GM23338 (cell line): Measurements from ENCODE around the gene PHACTR2. TPM values are rescaled to one million over a fixed set of nuclear protein-coding genes. Genes with fewer than 3 reads are reported as not detected.

Experiments
- ATAC-seq: fragments of 200-7000 bp; cut with Tn5 transposase; 3 replicates; pipeline ENCODE4 v1.9.1; 2020
- DNase-seq: peaks from one replicate; pipeline ENCODE4 v3.0.0-alpha.2; 2015; ENCODE audit warnings: low spot score
- H2AFZ ChIP-seq: fragments of 200-600 bp; sonication (generic); 2 replicates; pipeline ENCODE4 v1.8.0; 2016; ENCODE audit warnings: antibody characterized with exemption, mild to moderate bottlenecking, moderate library complexity
- H3F3A ChIP-seq: fragments of 200-600 bp; sonication (generic); replicated peaks from 2 replicates; pipeline ENCODE4 v1.8.0; 2017; ENCODE audit warnings: antibody characterized with exemption, mixed run types, low read depth
- H3K27ac ChIP-seq: fragments of 200-600 bp; sonication (generic); 2 replicates; pipeline ENCODE4 v1.6.1; 2016; ENCODE audit warnings: low read depth
- H3K27me3 ChIP-seq: fragments of 200-600 bp; sonication (generic); 2 replicates; pipeline ENCODE4 v1.8.0; 2016; ENCODE audit warnings: mild to moderate bottlenecking, mixed run types, moderate library complexity; ENCODE audit not compliant: insufficient read depth
- H3K36me3 ChIP-seq: fragments of 200-600 bp; sonication (generic); 2 replicates; pipeline ENCODE4 v1.8.0; 2016; ENCODE audit warnings: mild to moderate bottlenecking; ENCODE audit not compliant: insufficient read depth
- H3K4me1 ChIP-seq: fragments of 200-600 bp; sonication (generic); 2 replicates; pipeline ENCODE4 v1.8.0; 2016; ENCODE audit warnings: mild to moderate bottlenecking, moderate library complexity; ENCODE audit not compliant: insufficient read depth
- H3K4me2 ChIP-seq: fragments of 200-600 bp; sonication (generic); 2 replicates; pipeline ENCODE4 v1.7.1; 2017; ENCODE audit warnings: mixed run types
- H3K4me3 ChIP-seq: fragments of 200-600 bp; sonication (generic); 2 replicates; pipeline ENCODE4 v1.6.1; 2016; ENCODE audit warnings: mixed run types
- H3K79me2 ChIP-seq: fragments of 200-600 bp; sonication (generic); replicated peaks from 2 replicates; pipeline ENCODE4 v1.8.0; 2017; ENCODE audit warnings: mild to moderate bottlenecking; ENCODE audit not compliant: insufficient read depth
- H3K9me2 ChIP-seq: fragments of 200-600 bp; sonication (generic); 2 replicates; pipeline ENCODE4 v1.8.0; 2017; ENCODE audit not compliant: insufficient read depth
- H4K20me1 ChIP-seq: fragments of 200-600 bp; sonication (generic); replicated peaks from 2 replicates; pipeline ENCODE4 v1.8.0; 2017; ENCODE audit warnings: mild to moderate bottlenecking; ENCODE audit not compliant: insufficient read depth
- H3K27ac Mint-ChIP-seq: 2 replicates; pipeline ENCODE4 v1.8.0; 2020; ENCODE audit warnings: inconsistent platforms, mild to moderate bottlenecking, moderate library complexity, mixed read lengths
- H3K27me3 Mint-ChIP-seq: 3 replicates; pipeline ENCODE4 v1.8.0; 2022; ENCODE audit warnings: low read depth, mild to moderate bottlenecking, moderate library complexity, mixed read lengths, inconsistent platforms; ENCODE audit not compliant: insufficient read depth, poor library complexity
- H3K36me3 Mint-ChIP-seq: 3 replicates; pipeline ENCODE4 v1.8.0; 2021; ENCODE audit warnings: low read depth, mild to moderate bottlenecking, inconsistent platforms, moderate library complexity, mixed read lengths
- H3K4me1 Mint-ChIP-seq: 3 replicates; pipeline ENCODE4 v1.8.0; 2020; ENCODE audit warnings: mild to moderate bottlenecking, inconsistent platforms, mixed read lengths
- H3K4me3 Mint-ChIP-seq: 3 replicates; pipeline ENCODE4 v1.8.0; 2021; ENCODE audit warnings: moderate library complexity, mild to moderate bottlenecking, inconsistent platforms, mixed read lengths
- H3K9me3 Mint-ChIP-seq: 3 replicates; pipeline ENCODE4 v1.8.0; 2020; ENCODE audit warnings: moderate library complexity, mild to moderate bottlenecking, inconsistent platforms, mixed read lengths
- EZH2 ChIP-seq: fragments of 200-600 bp; sonication (generic); IDR thresholded peaks from one replicate; pipeline ENCODE4 v1.8.0; 2017; ENCODE audit warnings: antibody characterized with exemption, mild to moderate bottlenecking, low read depth; ENCODE audit not compliant: unreplicated experiment
- EZH2phosphoT487 ChIP-seq: fragments of 200-600 bp; sonication (generic); IDR thresholded peaks from one replicate; pipeline ENCODE4 v1.8.1; 2018; ENCODE audit warnings: antibody characterized with exemption; ENCODE audit not compliant: unreplicated experiment
- JUNB ChIP-seq: IDR thresholded peaks from one replicate; pipeline ENCODE4 v1.6.1; 2016; ENCODE audit warnings: antibody characterized with exemption; ENCODE audit not compliant: unreplicated experiment
- NANOG ChIP-seq: IDR thresholded peaks from 2 replicates; pipeline ENCODE4 v1.6.1; 2016; ENCODE audit warnings: antibody characterized with exemption, borderline replicate concordance
- POLR2AphosphoS5 ChIP-seq: IDR thresholded peaks from 2 replicates; pipeline ENCODE4 v1.6.1; 2016; ENCODE audit warnings: antibody characterized with exemption, low read depth
- STAT1 ChIP-seq: IDR thresholded peaks from one replicate; pipeline ENCODE4 v1.6.1; 2016; ENCODE audit warnings: antibody characterized with exemption; ENCODE audit not compliant: unreplicated experiment
- ZNF462 ChIP-seq: fragments of 250-450 bp; sonication (Bioruptor Pico); IDR thresholded peaks from 2 replicates; pipeline ENCODE4 v1.5.0; 2020; ENCODE audit warnings: mild to moderate bottlenecking, moderate library complexity
- polyA plus RNA-seq: library from polyadenylated mRNA; unstranded; fragments of >200 nt; fragmentation: Nextera tagmentation; extraction: Ambion mirVana; gene quantifications from 2 replicates; pipeline ENCODE4 v1.2.1, GENCODE V29; 2016
- total RNA-seq: library from RNA; depleted of rRNA; stranded (reverse); fragments of >200 nt; shearing (Covaris generic); gene quantifications from 2 replicates; pipeline ENCODE4 v1.2.3, GENCODE V29; 2014
- TF ChIP-seq, protein P1 (sequence below), 2 experiments: fragments of 200-600 bp in 1 of 2; sonication (generic) in 1 of 2; conservative IDR thresholded peaks; 2 replicates each; pipeline versions ENCODE4 v1.5.1 to v1.6.1; 2016 to 2017; ENCODE audit warnings: antibody characterized with exemption in 2 of 2, low read depth in 2 of 2, mild to moderate bottlenecking in 2 of 2, moderate library complexity in 1 of 2

PHACTR2 gene
- total and polyA plus RNA-seq, 2 experiments from 2014 or later, result 67.7 to 105 TPM

DNA sequence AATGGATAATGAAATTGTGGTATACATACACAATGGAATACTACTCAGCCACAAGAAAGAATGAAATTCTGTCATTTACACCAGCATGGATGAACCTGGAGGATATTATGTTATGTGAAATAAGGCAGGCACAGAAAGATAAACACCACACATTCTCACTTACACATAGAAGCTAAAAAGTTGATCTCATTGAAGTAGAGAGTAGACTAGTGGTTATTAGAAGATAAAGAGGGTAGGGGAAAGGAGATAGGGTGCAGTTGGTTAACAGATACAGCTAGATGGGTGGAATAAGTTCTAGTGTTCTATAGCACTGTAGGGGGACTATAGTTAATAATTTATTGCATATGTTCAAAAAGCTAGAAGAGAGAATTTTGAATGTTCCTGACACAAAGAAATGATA, 139.9 kb downstream of the PHACTR2 start:
- H3K9me2 ChIP-seq, result 0 out of 2 replicates have a peak, but pooled peaks cover 3% of the 10 kb centered on the region
- no peak overlapping the region for H3K4me3 ChIP-seq
- peaks cover 5% of the 10 kb centered on the region for H3K27me3 Mint-ChIP-seq
- H2AFZ ChIP-seq, result no peak overlapping the region
- peaks cover 4% of the 10 kb centered on the region for H3K4me1 ChIP-seq
- H3K27ac Mint-ChIP-seq, result no peak overlapping the region
- no peaks in the 10 kb centered on the region; the same call in 1 of the 2 replicates for H4K20me1 ChIP-seq
- no peaks in the 10 kb centered on the region; the same call in 1 of the 2 replicates for H3K36me3 ChIP-seq
- DNase-seq, result no peak
- no peaks in the 10 kb centered on the region for H3K9me3 Mint-ChIP-seq
- H3F3A ChIP-seq, result no peaks in the 10 kb centered on the region
- H3K27me3 ChIP-seq, result no peaks in the 10 kb centered on the region
- H3K27ac ChIP-seq, result no peak overlapping the region
- TF ChIP-seq ZNF462 (CRISPR knock-in tag) (no peak), EZH2phosphoT487 (no peak)
- TF ChIP-seq, protein P1, sequence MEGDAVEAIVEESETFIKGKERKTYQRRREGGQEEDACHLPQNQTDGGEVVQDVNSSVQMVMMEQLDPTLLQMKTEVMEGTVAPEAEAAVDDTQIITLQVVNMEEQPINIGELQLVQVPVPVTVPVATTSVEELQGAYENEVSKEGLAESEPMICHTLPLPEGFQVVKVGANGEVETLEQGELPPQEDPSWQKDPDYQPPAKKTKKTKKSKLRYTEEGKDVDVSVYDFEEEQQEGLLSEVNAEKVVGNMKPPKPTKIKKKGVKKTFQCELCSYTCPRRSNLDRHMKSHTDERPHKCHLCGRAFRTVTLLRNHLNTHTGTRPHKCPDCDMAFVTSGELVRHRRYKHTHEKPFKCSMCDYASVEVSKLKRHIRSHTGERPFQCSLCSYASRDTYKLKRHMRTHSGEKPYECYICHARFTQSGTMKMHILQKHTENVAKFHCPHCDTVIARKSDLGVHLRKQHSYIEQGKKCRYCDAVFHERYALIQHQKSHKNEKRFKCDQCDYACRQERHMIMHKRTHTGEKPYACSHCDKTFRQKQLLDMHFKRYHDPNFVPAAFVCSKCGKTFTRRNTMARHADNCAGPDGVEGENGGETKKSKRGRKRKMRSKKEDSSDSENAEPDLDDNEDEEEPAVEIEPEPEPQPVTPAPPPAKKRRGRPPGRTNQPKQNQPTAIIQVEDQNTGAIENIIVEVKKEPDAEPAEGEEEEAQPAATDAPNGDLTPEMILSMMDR (conservative IDR thresholded peaks at IDR 0.05; ENCODE audit: low read depth in 2 of 2), result no peak
- H3K79me2 ChIP-seq, result no peaks in the 10 kb centered on the region
- no peak overlapping the region for H3K4me3 Mint-ChIP-seq
- H3K4me2 ChIP-seq, result no peak overlapping the region
- ATAC-seq, result no peak
- H3K4me1 Mint-ChIP-seq, result peaks cover 5% of the 10 kb centered on the region
- H3K36me3 Mint-ChIP-seq, result peaks cover 7% of the 10 kb centered on the region; the same call in 2 of the 3 replicates

DNA sequence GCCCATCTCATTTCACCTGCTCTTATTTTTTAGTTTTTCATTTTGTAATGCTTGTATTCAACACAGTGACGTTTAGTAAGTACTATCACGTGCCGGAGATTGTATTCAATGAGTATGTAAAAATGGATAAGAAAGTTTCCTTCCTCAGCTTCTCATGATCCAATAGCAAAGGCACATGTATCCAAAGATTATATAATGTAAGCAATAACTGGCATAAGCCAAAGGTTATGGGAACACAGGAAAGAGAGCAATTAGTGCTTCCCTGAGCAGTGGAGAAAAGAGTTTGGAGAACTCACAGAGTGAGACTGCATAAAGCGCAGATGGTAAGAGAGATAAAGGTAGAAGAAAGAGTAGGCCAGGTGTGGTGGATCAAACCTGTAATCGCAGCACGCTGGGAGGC, 143.6 kb downstream of the PHACTR2 start:
- H3K4me1 ChIP-seq, result peaks cover 18% of the 10 kb centered on the region
- H3K79me2 ChIP-seq, result no peaks in the 10 kb centered on the region
- no peaks in the 10 kb centered on the region for H3F3A ChIP-seq
- no peak overlapping the region for H3K4me2 ChIP-seq
- no peaks in the 10 kb centered on the region for H3K36me3 ChIP-seq
- Mint-ChIP-seq H3K9me3 (no peaks in the 10 kb centered on the region), H3K36me3 (peaks cover 7% of the 10 kb centered on the region; the same call in 1 of the 3 replicates), H3K27ac (no peak overlapping the region; the same call in 1 of the 2 replicates), H3K4me1 (peaks cover 25% of the 10 kb centered on the region), H3K27me3 (peaks cover 5% of the 10 kb centered on the region), H3K4me3 (no peak overlapping the region)
- H4K20me1 ChIP-seq, result no peaks in the 10 kb centered on the region; the same call in 1 of the 2 replicates
- H3K9me2 ChIP-seq, result 0 out of 2 replicates have a peak, but pooled peaks cover 3% of the 10 kb centered on the region
- DNase-seq (no peak), ATAC-seq (no peak)
- no peaks in the 10 kb centered on the region for H3K27me3 ChIP-seq
- H3K4me3 ChIP-seq, result no peak overlapping the region
- no peak overlapping the region for H3K27ac ChIP-seq
- H2AFZ ChIP-seq, result no peak overlapping the region
- no peak for TF ChIP-seq JUNB
- no peak for TF ChIP-seq EZH2
- TF ChIP-seq NANOG, result no peak
- TF ChIP-seq EZH2phosphoT487, result no peak
- no peak for TF ChIP-seq STAT1
- no peak for TF ChIP-seq POLR2AphosphoS5
